Pancreas (tissue), 10 donors: ENCODE measurements around the gene MEGF6. TPM values are rescaled to one million over a fixed set of nuclear protein-coding genes. Genes with fewer than 3 reads are reported as not detected.

Experiments used
- ATAC-seq, 4 donors: fragments of 200-7000 bp; cut with Tn5 transposase; one replicate each; pipeline versions ENCODE4 v1.8.0 to v1.9.1; 2020; ENCODE audit warnings: mild to moderate bottlenecking in 4 of 4, moderate library complexity in 4 of 4
- DNase-seq, 6 donors: peaks; one replicate each; pipeline ENCODE4 v3.0.0-alpha.2; 2020
- FAIRE-seq: peaks from 2 replicates; lab custom pipeline; 2012; peaks lifted over from hg19 to GRCh38; lab: Jason Lieb, UNC
- H3K27ac ChIP-seq, 4 donors: fragments of 200-600 bp; sonication (generic); 1 replicate in 3 of 4; 2 replicates in 1 of 4; pipeline versions ENCODE4 v1.5.0 to v1.8.0; 2020
- H3K27me3 ChIP-seq, 4 donors: fragments of 200-600 bp; one replicate each; pipeline ENCODE4 v1.8.0; 2021
- H3K36me3 ChIP-seq, 3 donors: fragments of 200-600 bp; sonication (generic) in 1 of 3; one replicate each; pipeline versions ENCODE4 v1.5.0 to v1.8.0; 2020 to 2021
- H3K4me1 ChIP-seq, 3 donors: fragments of 200-600 bp; one replicate each; pipeline ENCODE4 v1.8.0; 2021
- H3K4me3 ChIP-seq, 4 donors: fragments of 200-600 bp; sonication (generic) in 2 of 4; one replicate each; pipeline versions ENCODE4 v1.5.0 to v1.8.0; 2020 to 2021
- H3K9me3 ChIP-seq, 4 donors: fragments of 200-600 bp; one replicate each; pipeline ENCODE4 v1.8.0; 2021
- CTCF ChIP-seq, 4 donors: fragments of 200-600 bp; sonication (generic) in 3 of 4; IDR thresholded peaks; one replicate each; pipeline versions ENCODE4 v1.5.0 to v1.8.0; 2021; ENCODE audit warnings: antibody characterized with exemption in 4 of 4
- WGBS, 2 donors: extraction: QIAGEN DNeasy Blood & Tissue Kit; methylation state at CpG; one replicate each; pipeline ENCODE4 v1.1.7; 2013; 5-methylcytosine and 5-hydroxymethylcytosine counted together
- intact Hi-C, 3 donors: fragments of 100-400 bp; cut with DNase I; formaldehyde crosslinking; loops; one replicate each; pipeline versions ENCODE4 v1.11.1 to v1.14.2; 2022
- polyA plus RNA-seq, 2 donors: library from polyadenylated mRNA; stranded (reverse); fragments of 200-250 nt; gene quantifications; one replicate each; pipeline ENCODE4 v1.2.3, GENCODE V29; 2013
- total RNA-seq, 6 donors: library from RNA; stranded (reverse); fragmentation: NEBNext Ultra II Directional in 4 of 6; extraction: Animal tissue kit (Norgen Biotek cat#: 25700) in 4 of 6; gene quantifications; one replicate each; pipeline versions ENCODE4 v1.2.1 to v1.2.4, GENCODE V29; 2021 to 2023
- donor health status: healthy with polysubstance abuse.
- donor health status: DM: no; HTN: no; CAD: no; lungs with moderate emphysema.
- donor health status: DM: no; HTN: no; CAD: no.
- donor health status: control.
- donor health status: control.
- donor health status: Bipolar disorder and iron deficiency.
- donor health status: DM: yes; HTN: yes; CAD: no.
- donor health status: DM: no; HTN: no; CAD: no.
- donor health status: DM: no; HTN: no; CAD: no.
- donor health status: DM: yes; HTN: yes; CAD: no.

Gene MEGF6
- total and polyA plus RNA-seq, 8 donors = 2.6 to 20.0 (median 8.4) TPM

- no peak overlapping the region for H3K4me3 ChIP-seq
- H3K4me1 ChIP-seq = no peaks in the 10 kb centered on the region
- no peaks in the 10 kb centered on the region for H3K9me3 ChIP-seq
- no peak for TF ChIP-seq CTCF (IDR thresholded peaks at IDR 0.05)
- ATAC-seq = no peak
- no peak for FAIRE-seq
- no peaks in the 10 kb centered on the region for H3K27me3 ChIP-seq
- intact Hi-C loops = no loop called here
- no peak overlapping the region for H3K27ac ChIP-seq
- WGBS, 2 donors = 81 to 88% methylated on average over 16 of the region's 16 CpGs
- DNase-seq = no peak
- no peaks in the 10 kb centered on the region for H3K36me3 ChIP-seq
Observed at GRCh38 chr1:3537359-3537758, 73.9 kb downstream of the MEGF6 start.

GRCh38 chr1:3536420-3537195 is 74.7 kb downstream of the MEGF6 start:
- no peak for TF ChIP-seq CTCF (IDR thresholded peaks at IDR 0.05)
- 66 to 70% methylated on average over 27 of the region's 27 CpGs for WGBS, 2 donors
- ATAC-seq (no peak), FAIRE-seq (no peak), DNase-seq (no peak)
- intact Hi-C loops = no loop called here
- no peak overlapping the region for H3K4me3 ChIP-seq
- H3K27ac ChIP-seq = no peak overlapping the region
- H3K36me3 ChIP-seq = no peaks in the 10 kb centered on the region
- H3K27me3 ChIP-seq = no peaks in the 10 kb centered on the region
- no peaks in the 10 kb centered on the region for H3K9me3 ChIP-seq
- H3K4me1 ChIP-seq = no peaks in the 10 kb centered on the region

- Histone ChIP-seq H3K27ac (no peak overlapping the region), H3K36me3 (no peaks in the 10 kb centered on the region), H3K9me3 (no peaks in the 10 kb centered on the region), H3K27me3 (no peaks in the 10 kb centered on the region), H3K4me3 (no peak overlapping the region), H3K4me1 (no peaks in the 10 kb centered on the region)
- ATAC-seq (no peak), DNase-seq (no peak), FAIRE-seq (no peak)
- whole genome bisulfite sequencing, 2 donors = 72 to 83% methylated on average over 12 of the region's 12 CpGs
- TF ChIP-seq CTCF (IDR thresholded peaks at IDR 0.05) = no peak
- intact Hi-C loops = no loop called here
Observed at GRCh38 chr1:3535732-3536131, 75.6 kb downstream of the MEGF6 start.

GRCh38 chr1:3534803-3535637 is 76.3 kb downstream of the MEGF6 start:
- Histone ChIP-seq H3K4me3 (no peak overlapping the region), H3K36me3 (no peaks in the 10 kb centered on the region), H3K27me3 (no peaks in the 10 kb centered on the region), H3K9me3 (no peaks in the 10 kb centered on the region), H3K27ac (no peak overlapping the region), H3K4me1 (peaks cover 3 to 6% (median 5%) of the 10 kb centered on the region in 3 donors)
- no peak for TF ChIP-seq CTCF (IDR thresholded peaks at IDR 0.05)
- intact Hi-C loops = no loop called here
- ATAC-seq (no peak), FAIRE-seq (no peak), DNase-seq (no peak)
- 61 to 73% methylated on average over 17 of the region's 17 CpGs for WGBS, 2 donors
